HepG2 (cell line): ENCODE results near the gene SENP7. TPM values are rescaled to one million over a fixed set of nuclear protein-coding genes. Genes with fewer than 3 reads are reported as not detected.

Source experiments
- ATAC-seq: fragments of 200-7000 bp; cut with Tn5 transposase; 3 replicates; pipeline ENCODE4 v1.9.1; 2020; ENCODE audit warnings: mild to moderate bottlenecking, moderate library complexity
- BruUV-seq: library from RNA; stranded (reverse); fragments of 400-500 nt; replicated peaks from 2 replicates; lab custom pipeline; 2021; lab: Mats Ljungman, UMichigan
- CTCF ChIA-PET: fragments of 300-600 bp; formaldehyde crosslinking; extraction: SDS; loops from one replicate; lab custom pipeline; 2021; ENCODE audit warnings: low total read pairs, inconsistent platforms, low intra/inter-chr PET ratio; lab: Yijun Ruan, JAX
- POLR2A ChIA-PET: fragments of 350-600 bp; sonication (Branson Sonifier 250); formaldehyde crosslinking; loops from one replicate; lab custom pipeline; 2020; ENCODE audit warnings: antibody characterized with exemption, inconsistent platforms; lab: Yijun Ruan, JAX
- DNase-seq: peaks from one replicate; pipeline ENCODE4 v3.0.0-alpha.2; 2015; ENCODE audit warnings: low spot score
- FAIRE-seq: peaks from 3 replicates; lab custom pipeline; 2011; peaks lifted over from hg19 to GRCh38; lab: Jason Lieb, UNC
- H2AFZ ChIP-seq: one replicate; pipeline ENCODE4 v1.6.1; 2011; ENCODE audit warnings: low read length, inconsistent platforms
- H3K27ac ChIP-seq: fragments of 300-600 bp; 3 replicates; pipeline ENCODE4 v1.8.0; 2011; ENCODE audit warnings: mixed run types, mild to moderate bottlenecking, mixed read lengths, low read length, inconsistent platforms; ENCODE audit not compliant: insufficient read depth; ENCODE audit errors: extremely low read length
- H3K27me3 ChIP-seq, 2 experiments: fragments of 200-600 bp in 1 of 2; 2 replicates in 1 of 2; 3 replicates in 1 of 2; pipeline versions ENCODE4 v1.6.0 to v1.8.0; 2011; ENCODE audit warnings: low read length in 2 of 2, mild to moderate bottlenecking in 2 of 2, moderate library complexity in 2 of 2, inconsistent platforms in 1 of 2; ENCODE audit not compliant: insufficient read depth in 2 of 2, control insufficient read depth in 1 of 2
- H3K36me3 ChIP-seq, 2 experiments: fragments of 200-600 bp in 1 of 2; replicated peaks in 1 of 2; 2 replicates in 1 of 2; 3 replicates in 1 of 2; pipeline versions ENCODE4 v1.5.1 to v1.8.0; 2011; ENCODE audit warnings: low read length in 2 of 2, inconsistent platforms in 1 of 2; ENCODE audit not compliant: insufficient read depth in 2 of 2, control insufficient read depth in 1 of 2
- H3K4me1 ChIP-seq: 2 replicates; pipeline ENCODE4 v1.5.1; 2012; ENCODE audit warnings: low read length, inconsistent platforms; ENCODE audit not compliant: insufficient read depth
- H3K4me2 ChIP-seq: 2 replicates; pipeline ENCODE4 v1.6.0; 2011; ENCODE audit warnings: low read depth, low read length, inconsistent platforms
- H3K4me3 ChIP-seq, 3 experiments: fragments of 200-600 bp in 1 of 3; sonication (generic), shearing (Covaris generic) in 1 of 3; replicated peaks in 1 of 3; 2 replicates each; pipeline ENCODE4 v1.5.1; 2011 to 2016; ENCODE audit warnings: low read length in 3 of 3, inconsistent platforms in 2 of 3, low read depth in 2 of 3, mild to moderate bottlenecking in 2 of 3, control low read depth in 1 of 3, mixed read lengths in 1 of 3; ENCODE audit not compliant: insufficient read depth in 1 of 3
- H3K79me2 ChIP-seq: one replicate; pipeline ENCODE4 v1.6.1; 2011; ENCODE audit warnings: low read length, inconsistent platforms; ENCODE audit not compliant: insufficient read depth
- H3K9ac ChIP-seq: 2 replicates; pipeline ENCODE4 v1.6.0; 2011; ENCODE audit warnings: mild to moderate bottlenecking, low read depth, low read length, inconsistent platforms; ENCODE audit not compliant: insufficient read depth
- H3K9me3 ChIP-seq: 2 replicates; pipeline ENCODE4 v1.5.1; 2012; ENCODE audit warnings: mild to moderate bottlenecking, low read length
- H4K20me1 ChIP-seq: 2 replicates; pipeline ENCODE4 v1.6.0; 2011; ENCODE audit warnings: inconsistent platforms, mild to moderate bottlenecking, low read length, moderate library complexity; ENCODE audit not compliant: insufficient read depth
- ARHGAP35 ChIP-seq: sonication (generic); formaldehyde crosslinking; IDR thresholded peaks from 2 replicates; pipeline ENCODE4 v1.9.0; 2022; ENCODE audit warnings: mild to moderate bottlenecking, inconsistent platforms, moderate library complexity, missing genetic modification reagents, borderline replicate concordance
- CAMTA2 ChIP-seq: sonication (generic); formaldehyde crosslinking; IDR thresholded peaks from 2 replicates; pipeline ENCODE4 v1.4.0; 2020; ENCODE audit warnings: mild to moderate bottlenecking, missing genetic modification reagents, borderline replicate concordance
- EED ChIP-seq: sonication (generic); formaldehyde crosslinking; IDR thresholded peaks from 2 replicates; pipeline ENCODE4 v1.5.0; 2020; ENCODE audit warnings: mild to moderate bottlenecking, missing genetic modification reagents
- GLI4 ChIP-seq: sonication (generic); formaldehyde crosslinking; IDR thresholded peaks from 2 replicates; pipeline ENCODE4 v1.5.1; 2020; ENCODE audit warnings: missing genetic modification reagents, mild to moderate bottlenecking, moderate library complexity, borderline replicate concordance
- KDM5B ChIP-seq: sonication (generic); formaldehyde crosslinking; IDR thresholded peaks from 2 replicates; pipeline ENCODE4 v1.4.0; 2020; ENCODE audit warnings: missing genetic modification reagents, mild to moderate bottlenecking, borderline replicate concordance
- PTBP1 ChIP-seq: fragments of 200-400 bp; formaldehyde crosslinking; IDR thresholded peaks from 2 replicates; pipeline ENCODE4 v1.6.1; 2018; ENCODE audit warnings: low read length, low read depth; ENCODE audit not compliant: poor library complexity, severe bottlenecking
- ZBTB20 ChIP-seq: sonication (generic); formaldehyde crosslinking; IDR thresholded peaks from 2 replicates; pipeline ENCODE4 v1.8.1; 2023; ENCODE audit warnings: missing genetic modification reagents, low read depth, mild to moderate bottlenecking, borderline replicate concordance
- ZKSCAN5 ChIP-seq: sonication (generic); formaldehyde crosslinking; IDR thresholded peaks from 2 replicates; pipeline ENCODE4 v1.5.1; 2020; ENCODE audit warnings: mild to moderate bottlenecking, missing genetic modification reagents
- ZNF451 ChIP-seq: sonication (generic); formaldehyde crosslinking; IDR thresholded peaks from 2 replicates; pipeline ENCODE4 v1.5.0; 2020; ENCODE audit warnings: mild to moderate bottlenecking, missing genetic modification reagents
- ZNF850 ChIP-seq: sonication (generic); formaldehyde crosslinking; conservative IDR thresholded peaks from 2 replicates; pipeline ENCODE4 v1.9.0; 2021; ENCODE audit warnings: mild to moderate bottlenecking, missing genetic modification reagents
- WGBS: methylation state at CpG from one replicate; pipeline ENCODE4 v1.1.6; 2017; ENCODE audit warnings: low lambda C conversion rate; 5-methylcytosine and 5-hydroxymethylcytosine counted together
- in situ Hi-C: cut with HindIII; loops from 2 replicates; pipeline ENCODE4 v1.10.0; 2017; ENCODE audit warnings: low pct_unique_long_range_greater_than_20kb; ENCODE audit not compliant: extremely low pct_ligation_motif_present
- intact Hi-C: fragments of 100-400 bp; cut with micrococcal nuclease; formaldehyde crosslinking; loops from one replicate; pipeline ENCODE4 v1.10.0; 2022; ENCODE audit not compliant: unreplicated experiment
- polyA plus RNA-seq, 8 experiments: library from polyadenylated mRNA; depleted of rRNA in 3 of 8; stranded (reverse) in 7 of 8; unstranded in 1 of 8; fragments of >200 nt; fragmentation: Illumina TruSeq in 4 of 8; extraction: Trizol in 4 of 8; gene quantifications; 2 replicates each; pipeline versions ENCODE4 v1.2.1 to v1.2.3, GENCODE V29; 2011 to 2016; ENCODE audit warnings: low read depth in 4 of 8, missing spikeins in 1 of 8, mixed read lengths in 1 of 8; ENCODE audit not compliant: insufficient read depth in 1 of 8
- total RNA-seq, 5 experiments: library from RNA; depleted of rRNA; stranded (reverse); fragments of >200 nt; fragmentation: Illumina TruSeq; extraction: Trizol; gene quantifications; 2 replicates each; pipeline ENCODE4 v1.2.3, GENCODE V29; 2016; ENCODE audit warnings: low read depth in 1 of 5
- TF ChIP-seq, protein P1 (sequence below): IDR thresholded peaks from 2 replicates; pipeline ENCODE4 v1.6.1; 2016; ENCODE audit warnings: mild to moderate bottlenecking, missing biosample characterization, missing genetic modification reagents

The SENP7 gene
- total and polyA plus RNA-seq, 2 of the 13 experiments (the other 11 are each of a cell fraction or from before 2014, with no cell fraction given) = 9.1 to 10.3 TPM

DNA sequence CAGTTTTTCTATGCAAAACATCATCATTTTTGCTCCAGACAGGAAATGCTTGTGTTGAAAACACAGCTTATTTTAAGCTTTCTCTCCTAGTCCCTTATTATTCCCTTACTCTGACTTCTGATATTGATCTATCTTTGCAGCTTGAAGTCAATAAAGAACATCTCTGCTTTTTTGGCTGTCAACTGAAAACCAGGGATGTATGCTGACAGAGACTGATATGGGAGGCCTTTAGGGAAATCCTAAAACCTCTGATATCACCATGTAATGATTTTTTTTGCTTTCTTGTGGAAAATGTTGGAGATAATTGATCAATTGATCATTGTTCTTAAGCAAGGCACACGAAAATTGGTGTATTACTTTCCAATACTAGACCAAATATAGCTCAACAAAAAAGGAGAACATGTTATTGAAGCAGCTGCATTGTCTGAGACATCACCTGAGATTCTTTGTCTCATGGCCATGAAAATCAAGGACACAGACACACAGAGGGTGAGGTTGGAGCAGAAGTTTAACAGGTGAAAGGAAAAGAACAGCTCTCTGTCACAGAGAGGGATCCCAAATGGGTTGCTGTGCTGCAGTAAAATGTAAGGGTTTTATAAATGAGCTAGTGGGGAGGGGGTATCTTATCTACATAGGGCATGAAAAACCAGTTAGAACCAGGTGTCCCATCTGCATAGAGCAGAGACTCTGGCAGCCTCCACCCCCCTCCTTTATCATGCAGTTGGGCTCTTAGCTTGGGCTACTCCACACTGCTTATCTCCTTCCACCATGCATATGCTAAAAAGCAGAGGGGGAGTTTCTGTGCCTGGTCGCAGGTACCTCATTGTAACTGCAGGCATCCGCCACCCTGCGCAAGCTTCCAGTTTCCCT, 17.0 kb upstream of the SENP7 start:
- FAIRE-seq = no peak
- Histone ChIP-seq H2AFZ (no peak overlapping the region), H3K27ac (no peak overlapping the region), H3K9ac (no peak overlapping the region), H4K20me1 (no peaks in the 10 kb centered on the region), H3K36me3 (no peaks in the 10 kb centered on the region), H3K79me2 (no peaks in the 10 kb centered on the region), H3K4me2 (no peak overlapping the region), H3K9me3 (no peaks in the 10 kb centered on the region), H3K4me3 (no peak overlapping the region), H3K27me3 (0 out of 5 replicates have a peak, but pooled peaks cover 0 to 7% of the 10 kb centered on the region in 2 experiments), H3K4me1 (no peaks in the 10 kb centered on the region)
- CTCF ChIA-PET = no interaction called here
- DNase-seq = no peak
- no peak for ATAC-seq
- intact Hi-C loops (no loop called here), in situ Hi-C loops (no loop called here)
- TF ChIP-seq ARHGAP35 (no peak), ZBTB20 (CRISPR knock-in tag) (no peak), EED (CRISPR knock-in tag) (no peak), CAMTA2 (CRISPR knock-in tag) (no peak), GLI4 (CRISPR knock-in tag) (no peak), ZKSCAN5 (no peak), ZNF451 (CRISPR knock-in tag) (no peak), ZNF850 (CRISPR knock-in tag) (no peak), KDM5B (CRISPR knock-in tag) (no peak), PTBP1 (no peak)
- TF ChIP-seq, protein P1, sequence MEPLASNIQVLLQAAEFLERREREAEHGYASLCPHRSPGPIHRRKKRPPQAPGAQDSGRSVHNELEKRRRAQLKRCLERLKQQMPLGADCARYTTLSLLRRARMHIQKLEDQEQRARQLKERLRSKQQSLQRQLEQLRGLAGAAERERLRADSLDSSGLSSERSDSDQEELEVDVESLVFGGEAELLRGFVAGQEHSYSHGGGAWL (CRISPR knock-in tag) = no peak
- WGBS = 64% methylated on average over 4 of the region's 4 CpGs
- POLR2A ChIA-PET = no interaction called here
- BruUV-seq = no TSS peak
